ENCODE data around the gene ADAM19. TPM values are rescaled to one million over a fixed set of nuclear protein-coding genes. Genes with fewer than 3 reads are reported as not detected.
A peak's percentile ranks its signal among the peaks of the same experiment; 100 is the strongest.

Gene ADAM19
- total and polyA plus RNA-seq, 3 donors from 2014 or later: 3.1 to 4.9 (median 4.5) TPM

GRCh38 chr5:157574456-157575380, 857 bp downstream of the ADAM19 start:
- TF ChIP-seq CTCF (IDR thresholded peaks at IDR 0.05) (no peak), POLR2A (IDR thresholded peaks at IDR 0.05) (no peak)
- H3K36me3 ChIP-seq (ENCODE audit: low read depth, missing control alignments): no peaks in the 10 kb centered on the region
- intact Hi-C loops (cut with DNase I; ENCODE audit: low total_unique reads): no loop called here
- peak; percentile 19 for DNase-seq
- 7 to 9% methylated on average over 41 to 61 of the region's 61 CpGs for WGBS, 2 donors
- no peaks in the 10 kb centered on the region for H3K9me3 ChIP-seq
- no peaks in the 10 kb centered on the region for H3K27me3 ChIP-seq
- peak overlapping the region; percentile 74 to 82 for H3K4me3 ChIP-seq
- no peaks in the 10 kb centered on the region for H3K4me1 ChIP-seq
- H3K27ac ChIP-seq: peak overlapping the region; percentile 59 to 73

GRCh38 chr5:157571357-157571827, 4.2 kb downstream of the ADAM19 start:
- Histone ChIP-seq H3K27ac (no peak overlapping the region), H3K9me3 (no peaks in the 10 kb centered on the region), H3K27me3 (no peaks in the 10 kb centered on the region), H3K4me1 (no peaks in the 10 kb centered on the region), H3K4me3 (no peak overlapping the region), H3K36me3 (ENCODE audit: low read depth, missing control alignments) (no peaks in the 10 kb centered on the region)
- intact Hi-C loops (cut with DNase I; ENCODE audit: low total_unique reads): no loop called here
- WGBS, 2 donors: 51 to 54% methylated on average over 6 of the region's 6 CpGs
- TF ChIP-seq CTCF (IDR thresholded peaks at IDR 0.05): no peak
- no peak for TF ChIP-seq POLR2A (IDR thresholded peaks at IDR 0.05)
- no peak for DNase-seq

DNA sequence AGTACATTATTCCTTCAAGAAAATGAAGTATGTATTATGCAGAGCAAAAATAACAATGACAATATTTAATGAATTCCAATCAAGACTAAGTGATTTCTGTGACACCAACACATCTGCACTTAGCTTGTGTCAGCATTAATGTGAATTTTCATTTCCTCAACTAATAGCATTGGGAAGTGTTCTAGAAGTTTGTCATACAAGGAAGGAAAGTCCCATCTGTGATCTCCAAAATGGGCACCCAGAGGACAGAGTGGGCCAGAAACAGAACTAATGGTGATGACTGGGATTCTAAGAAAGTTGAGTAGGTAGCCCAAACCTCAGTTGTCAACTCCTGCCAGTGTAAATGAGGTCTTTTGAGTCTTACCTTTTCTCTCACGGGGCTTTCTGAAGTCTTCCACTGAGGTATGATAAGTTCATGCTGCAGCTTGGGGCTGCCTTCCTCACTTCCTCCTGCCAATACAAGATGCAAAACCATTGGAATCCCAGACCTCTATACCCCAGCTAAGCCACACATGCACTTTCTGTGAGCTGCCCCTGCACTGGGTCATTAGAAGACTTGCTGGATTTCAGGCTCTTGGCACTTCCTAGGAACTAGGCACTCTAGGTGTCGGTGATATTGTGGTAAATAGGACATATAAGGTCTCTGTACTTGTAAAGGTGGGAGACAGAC, 4.9 kb downstream of the ADAM19 start:
- WGBS, 2 donors: 85 to 100% methylated on average over 2 of the region's 2 CpGs
- H3K27ac ChIP-seq: no peak overlapping the region
- TF ChIP-seq POLR2A (IDR thresholded peaks at IDR 0.05) (no peak), CTCF (IDR thresholded peaks at IDR 0.05) (no peak)
- no peaks in the 10 kb centered on the region for H3K4me1 ChIP-seq
- no peak for DNase-seq
- H3K36me3 ChIP-seq (ENCODE audit: low read depth, missing control alignments): no peaks in the 10 kb centered on the region
- H3K9me3 ChIP-seq: no peaks in the 10 kb centered on the region
- no peak overlapping the region for H3K4me3 ChIP-seq
- H3K27me3 ChIP-seq: no peaks in the 10 kb centered on the region
- intact Hi-C loops (cut with DNase I; ENCODE audit: low total_unique reads): no loop called here

DNA sequence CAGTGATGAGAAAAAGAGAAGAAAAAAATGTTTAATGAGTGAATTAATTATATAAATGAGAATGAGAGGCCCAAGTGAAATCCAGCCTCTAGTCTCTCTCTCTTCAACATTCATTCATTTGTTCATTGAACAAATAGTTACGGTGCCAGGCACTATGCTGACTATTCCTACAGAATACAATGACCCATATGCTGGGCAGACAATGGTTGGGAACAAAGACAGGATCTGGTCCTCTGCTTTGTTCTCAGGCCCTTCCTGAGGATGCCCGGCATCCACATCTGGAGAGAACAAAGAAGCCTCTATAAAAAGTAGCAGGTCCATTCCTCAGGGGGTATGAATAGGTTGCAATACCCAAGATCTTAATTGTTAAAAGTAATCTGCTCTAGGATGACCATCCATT, 6.9 kb downstream of the ADAM19 start:
- DNase-seq: no peak
- TF ChIP-seq POLR2A (IDR thresholded peaks at IDR 0.05) (no peak), CTCF (IDR thresholded peaks at IDR 0.05) (no peak)
- H3K4me3 ChIP-seq: no peak overlapping the region
- WGBS, 2 donors: 60 to 86% methylated on average over 2 of the region's 2 CpGs
- no peak overlapping the region for H3K27ac ChIP-seq
- H3K9me3 ChIP-seq: no peaks in the 10 kb centered on the region
- intact Hi-C loops (cut with DNase I; ENCODE audit: low total_unique reads): no loop called here
- no peaks in the 10 kb centered on the region for H3K4me1 ChIP-seq
- no peaks in the 10 kb centered on the region for H3K36me3 ChIP-seq (ENCODE audit: low read depth, missing control alignments)
- H3K27me3 ChIP-seq: no peaks in the 10 kb centered on the region
